SK-N-SH (cell line): Measurements from ENCODE around the gene HP1BP3. TPM values are rescaled to one million over a fixed set of nuclear protein-coding genes. Genes with fewer than 3 reads are reported as not detected.

Experiments
- CTCF ChIA-PET: fragments of 300-600, 350-600 bp; formaldehyde crosslinking; extraction: SDS; loops from one replicate; lab custom pipeline; 2021; lab: Yijun Ruan, JAX
- POLR2A ChIA-PET: fragments of 350-600 bp; sonication (Branson Sonifier 250); formaldehyde crosslinking; extraction: SDS; loops from one replicate; lab custom pipeline; 2020; ENCODE audit warnings: antibody characterized with exemption, inconsistent platforms; lab: Yijun Ruan, JAX
- DNase-seq: peaks from one replicate; pipeline ENCODE4 v3.0.0; 2012
- H2AFZ ChIP-seq: fragments of 200-600 bp; sonication (generic); 2 replicates; pipeline ENCODE4 v1.8.1; 2016; ENCODE audit warnings: antibody characterized with exemption, mild to moderate bottlenecking, low read depth
- H3F3A ChIP-seq: fragments of 200-600 bp; sonication (generic); replicated peaks from 2 replicates; pipeline ENCODE3; 2016; ENCODE audit warnings: antibody characterized with exemption, mild to moderate bottlenecking; ENCODE audit not compliant: insufficient read depth
- H3K27ac ChIP-seq, 2 experiments: fragments of 200-500 bp in 1 of 2; fragments of 200-600 bp in 1 of 2; sonication (Bioruptor generic) in 1 of 2; sonication (generic), shearing (Covaris generic) in 1 of 2; 2 replicates each; pipeline versions ENCODE4 v1.5.1 to v1.6.1; 2014 to 2016; ENCODE audit warnings: low read depth in 2 of 2, inconsistent platforms in 1 of 2, low read length in 1 of 2, mild to moderate bottlenecking in 1 of 2, mixed read lengths in 1 of 2
- H3K27me3 ChIP-seq: fragments of 200-600 bp; sonication (generic), shearing (Covaris generic); 2 replicates; pipeline ENCODE4 v1.6.1; 2016; ENCODE audit warnings: mixed run types; ENCODE audit not compliant: insufficient read depth
- H3K36me3 ChIP-seq, 2 experiments: fragments of 200-500 bp in 1 of 2; fragments of 200-600 bp in 1 of 2; sonication (Bioruptor generic) in 1 of 2; sonication (generic) in 1 of 2; replicated peaks in 1 of 2; 2 replicates each; pipeline versions ENCODE3 to v1.5.1; 2014 to 2016; ENCODE audit warnings: low read length in 1 of 2, mild to moderate bottlenecking in 1 of 2; ENCODE audit not compliant: insufficient read depth in 2 of 2, control insufficient read depth in 1 of 2
- H3K4me1 ChIP-seq, 2 experiments: fragments of 200-500 bp in 1 of 2; fragments of 200-600 bp in 1 of 2; sonication (Bioruptor generic) in 1 of 2; sonication (generic), shearing (Covaris generic) in 1 of 2; 2 replicates each; pipeline versions ENCODE4 v1.5.1 to v1.6.1; 2014 to 2016; ENCODE audit warnings: low read depth in 1 of 2, low read length in 1 of 2, mixed run types in 1 of 2; ENCODE audit not compliant: insufficient read depth in 2 of 2, control insufficient read depth in 1 of 2
- H3K4me2 ChIP-seq: fragments of 200-600 bp; sonication (generic), shearing (Covaris generic); 2 replicates; pipeline ENCODE4 v1.6.1; 2017; ENCODE audit warnings: mixed run types
- H3K4me3 ChIP-seq, 2 experiments: fragments of 200-500 bp in 1 of 2; fragments of 200-600 bp in 1 of 2; sonication (Bioruptor generic) in 1 of 2; sonication (generic), shearing (Covaris generic) in 1 of 2; 2 replicates each; pipeline versions ENCODE4 v1.5.1 to v1.8.1; 2014 to 2016; ENCODE audit warnings: low read depth in 2 of 2, inconsistent platforms in 1 of 2, low read length in 1 of 2, mild to moderate bottlenecking in 1 of 2, mixed read lengths in 1 of 2, moderate library complexity in 1 of 2
- H3K79me2 ChIP-seq: fragments of 200-600 bp; sonication (generic); 2 replicates; pipeline ENCODE4 v1.8.1; 2017; ENCODE audit warnings: mild to moderate bottlenecking; ENCODE audit not compliant: insufficient read depth
- H3K9ac ChIP-seq: fragments of 200-600 bp; sonication (generic); 2 replicates; pipeline ENCODE4 v1.6.1; 2017; ENCODE audit warnings: mixed run types
- H3K9me2 ChIP-seq: fragments of 200-600 bp; sonication (generic); 2 replicates; pipeline ENCODE4 v1.6.1; 2017; ENCODE audit warnings: mixed run types
- H3K9me3 ChIP-seq: fragments of 200-600 bp; sonication (generic); 2 replicates; pipeline ENCODE4 v1.6.1; 2017; ENCODE audit warnings: mixed run types, mild to moderate bottlenecking, moderate library complexity
- H4K20me1 ChIP-seq: fragments of 200-600 bp; sonication (generic); 2 replicates; pipeline ENCODE4 v1.6.1; 2017; ENCODE audit warnings: mild to moderate bottlenecking, mixed run types; ENCODE audit not compliant: insufficient read depth
- CHD2 ChIP-seq: fragments of 150-350 bp; IDR thresholded peaks from 2 replicates; pipeline ENCODE4 v1.6.1; 2018; ENCODE audit warnings: low read length; ENCODE audit not compliant: partially characterized antibody
- ELF1 ChIP-seq: IDR thresholded peaks from 2 replicates; pipeline ENCODE4 v1.4.0; 2012
- EZH2phosphoT487 ChIP-seq: fragments of 200-600 bp; sonication (generic); IDR thresholded peaks from 2 replicates; pipeline ENCODE4 v1.6.1; 2017; ENCODE audit warnings: low read depth, mixed run types, mild to moderate bottlenecking, antibody characterized with exemption, moderate library complexity, borderline replicate concordance
- FOSL2 ChIP-seq: IDR thresholded peaks from 2 replicates; pipeline ENCODE4 v1.4.0; 2012; ENCODE audit warnings: low read depth, mild to moderate bottlenecking, moderate library complexity, borderline replicate concordance
- FOXM1 ChIP-seq: IDR thresholded peaks from 2 replicates; pipeline ENCODE4 v1.4.0; 2012; ENCODE audit warnings: low read depth, mild to moderate bottlenecking
- JUND ChIP-seq: IDR thresholded peaks from 2 replicates; pipeline ENCODE4 v1.4.0; 2012
- MEF2A ChIP-seq: IDR thresholded peaks from 2 replicates; pipeline ENCODE4 v1.4.0; 2012; ENCODE audit warnings: low read depth, borderline replicate concordance
- MXI1 ChIP-seq: IDR thresholded peaks from 2 replicates; pipeline ENCODE4 v1.6.1; 2012; ENCODE audit warnings: mild to moderate bottlenecking, low read depth, low read length, improper control_type of control experiment
- POLR2AphosphoS5 ChIP-seq: IDR thresholded peaks from 2 replicates; pipeline ENCODE4 v1.6.1; 2012; ENCODE audit warnings: low read depth, low read length
- RAD21 ChIP-seq: IDR thresholded peaks from 2 replicates; pipeline ENCODE4 v1.6.1; 2012; ENCODE audit warnings: mild to moderate bottlenecking, low read length
- RCOR1 ChIP-seq: fragments of 150-350 bp; IDR thresholded peaks from 2 replicates; pipeline ENCODE4 v1.6.1; 2017; ENCODE audit warnings: antibody characterized with exemption, low read length
- RFX5 ChIP-seq: IDR thresholded peaks from 2 replicates; pipeline ENCODE4 v1.6.1; 2012; ENCODE audit warnings: mild to moderate bottlenecking, improper control_type of control experiment, low read length
- RXRA ChIP-seq: IDR thresholded peaks from 2 replicates; pipeline ENCODE4 v1.4.0; 2012; ENCODE audit warnings: low read depth, mild to moderate bottlenecking, borderline replicate concordance
- TAF1 ChIP-seq: IDR thresholded peaks from 2 replicates; pipeline ENCODE4 v1.6.1; 2012; ENCODE audit warnings: low read depth, mild to moderate bottlenecking, low read length, moderate library complexity, borderline replicate concordance
- WGBS: methylation state at CpG from one replicate; pipeline ENCODE4 v1.1.6; 2017; ENCODE audit warnings: low lambda C conversion rate; 5-methylcytosine and 5-hydroxymethylcytosine counted together
- polyA plus RNA-seq, 3 experiments: library from polyadenylated mRNA; depleted of rRNA; stranded (reverse); fragments of >200 nt; gene quantifications; 2 replicates each; pipeline ENCODE4 v1.2.3, GENCODE V29; 2012
- TF ChIP-seq, protein P1 (sequence below): fragments of 200-600 bp; sonication (generic); IDR thresholded peaks from 2 replicates; pipeline ENCODE4 v1.6.1; 2017; ENCODE audit warnings: antibody characterized with exemption, mild to moderate bottlenecking, moderate library complexity
- TF ChIP-seq, protein P2 (sequence below): IDR thresholded peaks from 2 replicates; pipeline ENCODE4 v1.4.0; 2012; ENCODE audit warnings: low read depth
- TF ChIP-seq, protein P3 (sequence below): IDR thresholded peaks from 2 replicates; pipeline ENCODE4 v1.4.0; 2012; ENCODE audit warnings: low read depth, borderline replicate concordance
- TF ChIP-seq, protein P4 (sequence below): fragments of 150-350 bp; IDR thresholded peaks from 2 replicates; pipeline ENCODE4 v1.6.1; 2017; ENCODE audit warnings: antibody characterized with exemption, low read length, low read depth, borderline replicate concordance
- TF ChIP-seq, protein P5 (sequence below): IDR thresholded peaks from 2 replicates; pipeline ENCODE4; 2012

Gene HP1BP3
- polyA plus RNA-seq, 1 of the 3 experiments (the other 2 are of a cell fraction): 236 TPM

DNA sequence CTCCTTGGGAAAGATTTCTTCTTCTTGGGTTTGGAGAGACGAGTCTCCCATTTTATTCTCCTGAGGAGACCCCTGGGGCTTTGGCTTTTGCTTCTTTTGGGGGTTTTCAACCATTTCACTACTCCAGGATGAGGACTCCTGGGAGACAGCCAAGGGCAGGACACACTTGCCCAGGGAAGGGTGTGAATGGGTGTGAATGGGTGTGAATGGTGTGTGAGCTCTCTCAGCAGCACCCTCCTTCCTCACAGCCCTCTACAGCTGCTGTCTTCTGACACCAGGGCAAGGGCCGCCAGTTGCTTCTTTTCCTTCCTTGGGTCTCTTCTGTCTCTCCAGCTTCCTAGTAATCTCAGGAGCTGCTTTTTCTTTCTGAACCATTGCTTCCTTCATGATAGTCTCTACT is 93.5 kb downstream of the HP1BP3 start:
- H3K4me1 ChIP-seq: peaks cover 3 to 18% of the 10 kb centered on the region in 2 experiments; a peak in 3 of 4 replicates
- H3K27me3 ChIP-seq: no peaks in the 10 kb centered on the region
- peaks cover 9% of the 10 kb centered on the region for H3F3A ChIP-seq
- TF ChIP-seq RCOR1 (no peak), RXRA (no peak), RAD21 (no peak), EZH2phosphoT487 (no peak), MXI1 (no peak), CHD2 (no peak), ELF1 (no peak), MEF2A (no peak), FOXM1 (no peak), POLR2AphosphoS5 (no peak), JUND (no peak), FOSL2 (no peak), TAF1 (no peak), RFX5 (no peak)
- TF ChIP-seq, protein P1, sequence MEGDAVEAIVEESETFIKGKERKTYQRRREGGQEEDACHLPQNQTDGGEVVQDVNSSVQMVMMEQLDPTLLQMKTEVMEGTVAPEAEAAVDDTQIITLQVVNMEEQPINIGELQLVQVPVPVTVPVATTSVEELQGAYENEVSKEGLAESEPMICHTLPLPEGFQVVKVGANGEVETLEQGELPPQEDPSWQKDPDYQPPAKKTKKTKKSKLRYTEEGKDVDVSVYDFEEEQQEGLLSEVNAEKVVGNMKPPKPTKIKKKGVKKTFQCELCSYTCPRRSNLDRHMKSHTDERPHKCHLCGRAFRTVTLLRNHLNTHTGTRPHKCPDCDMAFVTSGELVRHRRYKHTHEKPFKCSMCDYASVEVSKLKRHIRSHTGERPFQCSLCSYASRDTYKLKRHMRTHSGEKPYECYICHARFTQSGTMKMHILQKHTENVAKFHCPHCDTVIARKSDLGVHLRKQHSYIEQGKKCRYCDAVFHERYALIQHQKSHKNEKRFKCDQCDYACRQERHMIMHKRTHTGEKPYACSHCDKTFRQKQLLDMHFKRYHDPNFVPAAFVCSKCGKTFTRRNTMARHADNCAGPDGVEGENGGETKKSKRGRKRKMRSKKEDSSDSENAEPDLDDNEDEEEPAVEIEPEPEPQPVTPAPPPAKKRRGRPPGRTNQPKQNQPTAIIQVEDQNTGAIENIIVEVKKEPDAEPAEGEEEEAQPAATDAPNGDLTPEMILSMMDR: no peak
- TF ChIP-seq, protein P2, sequence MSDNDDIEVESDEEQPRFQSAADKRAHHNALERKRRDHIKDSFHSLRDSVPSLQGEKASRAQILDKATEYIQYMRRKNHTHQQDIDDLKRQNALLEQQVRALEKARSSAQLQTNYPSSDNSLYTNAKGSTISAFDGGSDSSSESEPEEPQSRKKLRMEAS: no peak
- TF ChIP-seq, protein P3, sequence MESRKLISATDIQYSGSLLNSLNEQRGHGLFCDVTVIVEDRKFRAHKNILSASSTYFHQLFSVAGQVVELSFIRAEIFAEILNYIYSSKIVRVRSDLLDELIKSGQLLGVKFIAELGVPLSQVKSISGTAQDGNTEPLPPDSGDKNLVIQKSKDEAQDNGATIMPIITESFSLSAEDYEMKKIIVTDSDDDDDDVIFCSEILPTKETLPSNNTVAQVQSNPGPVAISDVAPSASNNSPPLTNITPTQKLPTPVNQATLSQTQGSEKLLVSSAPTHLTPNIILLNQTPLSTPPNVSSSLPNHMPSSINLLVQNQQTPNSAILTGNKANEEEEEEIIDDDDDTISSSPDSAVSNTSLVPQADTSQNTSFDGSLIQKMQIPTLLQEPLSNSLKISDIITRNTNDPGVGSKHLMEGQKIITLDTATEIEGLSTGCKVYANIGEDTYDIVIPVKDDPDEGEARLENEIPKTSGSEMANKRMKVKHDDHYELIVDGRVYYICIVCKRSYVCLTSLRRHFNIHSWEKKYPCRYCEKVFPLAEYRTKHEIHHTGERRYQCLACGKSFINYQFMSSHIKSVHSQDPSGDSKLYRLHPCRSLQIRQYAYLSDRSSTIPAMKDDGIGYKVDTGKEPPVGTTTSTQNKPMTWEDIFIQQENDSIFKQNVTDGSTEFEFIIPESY: no peak
- TF ChIP-seq, protein P4, sequence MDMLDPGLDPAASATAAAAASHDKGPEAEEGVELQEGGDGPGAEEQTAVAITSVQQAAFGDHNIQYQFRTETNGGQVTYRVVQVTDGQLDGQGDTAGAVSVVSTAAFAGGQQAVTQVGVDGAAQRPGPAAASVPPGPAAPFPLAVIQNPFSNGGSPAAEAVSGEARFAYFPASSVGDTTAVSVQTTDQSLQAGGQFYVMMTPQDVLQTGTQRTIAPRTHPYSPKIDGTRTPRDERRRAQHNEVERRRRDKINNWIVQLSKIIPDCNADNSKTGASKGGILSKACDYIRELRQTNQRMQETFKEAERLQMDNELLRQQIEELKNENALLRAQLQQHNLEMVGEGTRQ: no peak
- TF ChIP-seq, protein P5, sequence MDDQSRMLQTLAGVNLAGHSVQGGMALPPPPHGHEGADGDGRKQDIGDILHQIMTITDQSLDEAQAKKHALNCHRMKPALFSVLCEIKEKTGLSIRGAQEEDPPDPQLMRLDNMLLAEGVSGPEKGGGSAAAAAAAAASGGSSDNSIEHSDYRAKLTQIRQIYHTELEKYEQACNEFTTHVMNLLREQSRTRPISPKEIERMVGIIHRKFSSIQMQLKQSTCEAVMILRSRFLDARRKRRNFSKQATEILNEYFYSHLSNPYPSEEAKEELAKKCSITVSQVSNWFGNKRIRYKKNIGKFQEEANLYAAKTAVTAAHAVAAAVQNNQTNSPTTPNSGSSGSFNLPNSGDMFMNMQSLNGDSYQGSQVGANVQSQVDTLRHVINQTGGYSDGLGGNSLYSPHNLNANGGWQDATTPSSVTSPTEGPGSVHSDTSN: no peak
- H4K20me1 ChIP-seq: no peaks in the 10 kb centered on the region
- no peak overlapping the region for H3K9ac ChIP-seq
- ChIA-PET POLR2A (interaction anchor here (0.6 kb wide), 1 partner anchor 33 kb away, joined by 4 read pairs; the partner anchor contains the start of gene DDOST), CTCF (interaction anchor here (1.3 to 7.0 kb wide), 2 partner anchors 32 to 502 kb away, joined by 3 to 127 read pairs; partner anchors contain the start of gene DDOST)
- H3K36me3 ChIP-seq: no peaks in the 10 kb centered on the region
- 92% methylated on average over 2 of the region's 2 CpGs for WGBS
- no peak overlapping the region for H2AFZ ChIP-seq
- H3K9me3 ChIP-seq: no peaks in the 10 kb centered on the region
- H3K4me2 ChIP-seq: no peak overlapping the region
- no peak overlapping the region for H3K4me3 ChIP-seq
- H3K9me2 ChIP-seq: no peaks in the 10 kb centered on the region
- H3K79me2 ChIP-seq: no peaks in the 10 kb centered on the region
- no peak overlapping the region for H3K27ac ChIP-seq
- DNase-seq: no peak

Other genes with a start within 250 kb of the HP1BP3 start
- not detected in 2 replicates for gene FAM43B, start 234.7 kb downstream of the HP1BP3 start, polyA plus RNA-seq (2012; rRNA removed)
- gene CDA, start 198.2 kb downstream of the HP1BP3 start, polyA plus RNA-seq (2012; rRNA removed): 0.11 and 0.12 TPM in 2 replicates
- gene PINK1, start 153.8 kb downstream of the HP1BP3 start, polyA plus RNA-seq (2012; rRNA removed): 24.4 and 24.9 TPM in 2 replicates
- gene DDOST, start 125.9 kb downstream of the HP1BP3 start, polyA plus RNA-seq (2012; rRNA removed): 602 and 763 TPM in 2 replicates
- gene KIF17, start 69.3 kb downstream of the HP1BP3 start, polyA plus RNA-seq (2012; rRNA removed): 4.1 and 4.3 TPM in 2 replicates
- gene SH2D5, start 54.6 kb downstream of the HP1BP3 start, polyA plus RNA-seq (2012; rRNA removed): 6.1 and 6.5 TPM in 2 replicates